ENCODE measurements around the gene GABRG3.

GABRG3 gene

GRCh38 chr15:27062951-27063350 is 92.0 kb downstream of the GABRG3 start:
- no peak for DNase-seq (ENCODE audit: low read depth in 3 of 3)

GRCh38 chr15:27064080-27064479 is 93.1 kb downstream of the GABRG3 start:
- no peak for DNase-seq (ENCODE audit: low read depth in 3 of 3)

GRCh38 chr15:27065151-27065550 is 94.2 kb downstream of the GABRG3 start:
- DNase-seq (ENCODE audit: low read depth in 3 of 3), result no peak

GRCh38 chr15:27065785-27066184 is 94.8 kb downstream of the GABRG3 start:
- DNase-seq (ENCODE audit: low read depth in 3 of 3), result no peak

- no peak for DNase-seq (ENCODE audit: low read depth in 3 of 3)
Measured at GRCh38 chr15:27066446-27066845, 95.5 kb downstream of the GABRG3 start.

- no peak for DNase-seq (ENCODE audit: low read depth in 3 of 3)
Measured at GRCh38 chr15:27067175-27067574, 96.2 kb downstream of the GABRG3 start.

GRCh38 chr15:27070841-27071240 is 99.9 kb downstream of the GABRG3 start:
- no peak for DNase-seq (ENCODE audit: low read depth in 3 of 3)

- DNase-seq (ENCODE audit: low read depth in 3 of 3), result no peak
Measured at GRCh38 chr15:27074179-27074578, 103.2 kb downstream of the GABRG3 start.

GRCh38 chr15:27077790-27078189 is 106.8 kb downstream of the GABRG3 start:
- DNase-seq (ENCODE audit: low read depth in 3 of 3), result no peak

GRCh38 chr15:27081676-27082418 is 110.9 kb downstream of the GABRG3 start:
- no peak for DNase-seq (ENCODE audit: low read depth in 3 of 3)

- no peak for DNase-seq (ENCODE audit: low read depth in 3 of 3)
Measured at GRCh38 chr15:27082526-27082925, 111.5 kb downstream of the GABRG3 start.

- DNase-seq (ENCODE audit: low read depth in 3 of 3), result no peak
Measured at GRCh38 chr15:27084844-27085243, 113.9 kb downstream of the GABRG3 start.

- DNase-seq (ENCODE audit: low read depth in 3 of 3), result no peak
Measured at GRCh38 chr15:27086149-27086548, 115.2 kb downstream of the GABRG3 start.

- no peak for DNase-seq (ENCODE audit: low read depth in 3 of 3)
Measured at GRCh38 chr15:27086805-27087204, 115.8 kb downstream of the GABRG3 start.

- DNase-seq (ENCODE audit: low read depth in 3 of 3), result no peak
Measured at GRCh38 chr15:27087651-27088583, 116.9 kb downstream of the GABRG3 start.

- DNase-seq (ENCODE audit: low read depth in 3 of 3), result no peak
Measured at GRCh38 chr15:27088584-27089232, 117.7 kb downstream of the GABRG3 start.

- no peak for DNase-seq (ENCODE audit: low read depth in 3 of 3)
Measured at GRCh38 chr15:27089233-27089586, 118.2 kb downstream of the GABRG3 start.

- no peak for DNase-seq (ENCODE audit: low read depth in 3 of 3)
Measured at GRCh38 chr15:27089676-27090075, 118.7 kb downstream of the GABRG3 start.

GRCh38 chr15:27091270-27091940 is 120.4 kb downstream of the GABRG3 start:
- DNase-seq (ENCODE audit: low read depth in 3 of 3), result no peak

GRCh38 chr15:27092390-27092789 is 121.4 kb downstream of the GABRG3 start:
- DNase-seq (ENCODE audit: low read depth in 3 of 3), result no peak

GRCh38 chr15:27094235-27094634 is 123.3 kb downstream of the GABRG3 start:
- DNase-seq (ENCODE audit: low read depth in 3 of 3), result no peak

Measured in stimulated activated CD4-positive, alpha-beta T cell treated with anti-CD3 and anti-CD28 coated beads, TNF-alpha, amount 100 ng/mL, for 4 hours (primary cell).